A204.1 (cell line): ENCODE results near the gene JMJD7.

ENCODE experiments used
- FAIRE-seq: peaks from 2 replicates; lab custom pipeline; 2012; peaks lifted over from hg19 to GRCh38; lab: Jason Lieb, UNC

The JMJD7 gene

DNA sequence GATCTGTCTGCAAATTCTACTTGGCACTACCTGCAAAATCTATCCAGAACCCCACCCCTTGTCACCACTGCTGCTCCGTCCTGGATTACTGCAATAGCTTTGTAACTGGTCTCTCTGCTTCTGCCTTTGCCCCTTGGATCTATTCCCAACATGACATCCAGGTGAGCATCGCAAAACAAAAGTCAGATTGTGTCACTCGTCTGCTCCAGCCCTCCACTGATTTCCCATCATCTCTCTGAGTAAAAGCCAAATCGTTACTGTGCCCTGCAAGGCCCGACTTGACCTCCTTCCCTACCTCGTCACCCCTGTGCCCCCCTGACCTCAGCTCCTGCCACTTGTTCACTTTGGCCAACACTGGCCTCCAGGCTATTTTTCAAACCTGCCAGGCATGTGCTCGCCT, 56.6 kb downstream of the JMJD7 start:
- FAIRE-seq, result no peak

DNA sequence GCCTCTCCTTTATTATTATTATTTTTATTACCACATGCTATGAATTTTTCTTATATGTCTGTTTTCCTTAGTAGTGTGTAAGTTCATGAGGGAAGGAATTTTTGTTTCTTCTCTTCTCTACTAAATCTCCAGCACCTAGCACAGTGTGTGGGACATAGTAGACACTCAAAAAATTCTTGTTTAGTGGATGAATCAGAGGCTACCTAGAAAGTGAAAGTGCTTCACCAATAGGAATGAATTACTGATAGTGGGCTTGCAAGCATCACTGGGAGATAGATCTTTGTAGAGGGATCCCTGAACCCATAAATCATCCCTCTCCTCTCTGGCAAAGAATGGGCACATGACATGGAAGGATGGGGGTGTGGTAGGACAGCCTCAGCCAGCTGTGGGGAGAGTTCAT, 57.4 kb downstream of the JMJD7 start:
- no peak for FAIRE-seq

DNA sequence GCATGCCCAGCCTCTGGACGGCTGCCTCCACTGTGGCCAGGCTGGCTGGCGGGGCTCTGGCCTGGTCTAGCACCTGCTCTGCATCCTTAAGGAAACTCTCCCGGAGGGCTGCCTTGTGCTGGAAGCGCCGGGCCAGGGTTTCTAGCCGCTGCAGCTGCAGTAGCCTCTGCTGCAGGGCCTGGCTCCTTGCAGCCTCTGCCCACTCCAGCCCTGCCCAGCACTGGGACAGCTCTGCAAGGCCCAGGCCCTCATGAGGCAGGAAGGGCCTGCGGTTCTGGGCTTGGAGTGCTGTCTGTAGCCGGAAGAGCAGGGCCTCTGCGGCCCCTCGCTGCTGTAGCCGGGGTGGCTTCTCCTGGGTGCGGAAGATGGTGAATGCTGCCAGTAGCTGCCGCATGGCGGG, 57.9 kb downstream of the JMJD7 start:
- FAIRE-seq, result no peak

DNA sequence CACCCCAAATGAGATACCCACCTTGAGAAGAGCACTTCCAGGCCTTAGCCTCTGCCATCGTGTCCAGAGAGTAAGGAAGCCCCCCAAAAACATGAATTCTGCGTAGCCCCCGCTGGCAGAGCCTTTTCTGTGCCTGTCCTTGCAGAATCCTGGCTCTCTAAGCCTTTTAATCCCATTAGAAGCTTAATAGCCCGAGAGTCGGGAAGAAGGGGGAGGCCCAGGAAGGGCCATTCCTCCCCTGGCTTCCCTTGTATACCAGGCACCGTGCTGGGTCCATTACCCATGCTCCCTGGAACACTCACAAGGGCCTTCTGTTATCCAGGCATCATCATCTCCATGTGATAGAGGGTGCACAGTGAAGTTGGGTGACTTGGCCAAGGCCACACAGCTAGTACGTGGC, 58.8 kb downstream of the JMJD7 start:
- no peak for FAIRE-seq

DNA sequence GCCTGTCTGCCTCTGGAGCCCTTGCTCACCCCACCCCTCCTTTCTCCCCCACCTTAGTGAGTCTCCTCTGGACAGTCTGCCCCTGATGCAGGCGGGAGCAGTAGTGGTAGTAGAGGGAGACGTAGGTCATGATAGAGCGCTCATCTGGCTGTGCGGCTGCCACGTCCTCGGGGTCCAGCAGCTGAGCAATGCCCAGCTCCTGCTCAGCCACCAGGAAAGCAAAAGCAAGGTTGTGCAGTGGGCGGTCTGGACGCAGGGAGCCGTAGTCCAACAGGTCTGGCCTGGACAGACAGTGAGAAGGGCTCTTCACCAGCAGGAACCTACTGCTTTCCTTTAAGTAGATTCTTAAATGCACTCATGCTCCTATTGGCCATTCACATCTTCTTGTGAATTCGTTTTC, 59.3 kb downstream of the JMJD7 start:
- FAIRE-seq, result no peak
